ENCODE results near the gene SMIM15. TPM values are rescaled to one million over a fixed set of nuclear protein-coding genes. Genes with fewer than 3 reads are reported as not detected.

The SMIM15 gene
- total and polyA plus RNA-seq, 2 of the 4 experiments (the other 2 are of a cell fraction): 49.7 to 94.3 TPM

- DNase-seq: no peak
- H2AFZ ChIP-seq (replicated peaks; ENCODE audit: low read length, poor library complexity): no peak overlapping the region
Measured at GRCh38 chr5:61207884-61208283, 45.6 kb upstream of the SMIM15 start.

More at GRCh38 chr5:61207884-61208283, 45.6 kb upstream of the SMIM15 start:
- Histone ChIP-seq H4K5ac (ENCODE audit: low read depth, low read length) (no peak overlapping the region), H2AK5ac (ENCODE audit: low read depth, low read length) (no peak overlapping the region), H3K4ac (ENCODE audit: low read depth, low read length) (no peak overlapping the region), H3K9ac (ENCODE audit: low read depth, low read length) (no peak overlapping the region), H3K9me3 (ENCODE audit: control insufficient read depth, insufficient read depth, low read length) (peaks cover 4% of the 10 kb centered on the region), H4K8ac (ENCODE audit: low read depth in 2 of 2, low read length in 2 of 2) (no peak overlapping the region), H3K4me3 (ENCODE audit: insufficient read depth, low read depth, low read length) (no peak overlapping the region), H2AK9ac (replicated peaks; ENCODE audit: low read depth, low read length, poor library complexity) (no peak overlapping the region), H3K9me1 (ENCODE audit: insufficient read depth, low read length) (no peaks in the 10 kb centered on the region), H3K4me1 (ENCODE audit: control insufficient read depth, insufficient read depth, low read length) (no peaks in the 10 kb centered on the region), H3K27me3 (ENCODE audit: control insufficient read depth, insufficient read depth, low read length) (no peaks in the 10 kb centered on the region; the same call in 1 of the 2 replicates), H3K36me3 (ENCODE audit: control insufficient read depth, insufficient read depth, low read length) (no peaks in the 10 kb centered on the region), H3K18ac (ENCODE audit: low read depth, low read length) (no peak overlapping the region), H2BK20ac (ENCODE audit: low read depth, low read length) (no peak overlapping the region), H3K56ac (ENCODE audit: extremely low read depth, insufficient read depth, low read length) (no peak overlapping the region), H2BK120ac (ENCODE audit: low read depth, low read length) (no peak overlapping the region), H3K23ac (ENCODE audit: low read depth, low read length) (no peak overlapping the region), H2BK15ac (ENCODE audit: low read depth, low read length) (no peak overlapping the region), H3K79me1 (ENCODE audit: low read depth in 1 of 2, low read length in 2 of 2) (no peaks in the 10 kb centered on the region), H3K14ac (replicated peaks; ENCODE audit: low read depth, low read length) (no peak overlapping the region), H3K4me2 (ENCODE audit: low read depth, low read length) (no peak overlapping the region), H3K27ac (ENCODE audit: insufficient read depth, low read length) (no peak overlapping the region), H4K20me1 (ENCODE audit: insufficient read depth, low read length) (no peaks in the 10 kb centered on the region), H4K91ac (ENCODE audit: insufficient read depth, low read depth, low read length) (no peak overlapping the region), H2BK5ac (ENCODE audit: low read depth, low read length, poor library complexity, severe bottlenecking) (no peak overlapping the region)
- CTCF ChIA-PET: no interaction called here
- intact Hi-C loops (cut with micrococcal nuclease): no loop called here
- TF ChIP-seq RCOR1 (IDR thresholded peaks at IDR 0.05; ENCODE audit: insufficient replicate concordance, low read length): no peak
- TF ChIP-seq RAD21 (IDR thresholded peaks at IDR 0.05; ENCODE audit: low read length): no peak
- no peak for TF ChIP-seq CEBPB (IDR thresholded peaks at IDR 0.05; ENCODE audit: low read depth, low read length)
- TF ChIP-seq, protein P1, sequence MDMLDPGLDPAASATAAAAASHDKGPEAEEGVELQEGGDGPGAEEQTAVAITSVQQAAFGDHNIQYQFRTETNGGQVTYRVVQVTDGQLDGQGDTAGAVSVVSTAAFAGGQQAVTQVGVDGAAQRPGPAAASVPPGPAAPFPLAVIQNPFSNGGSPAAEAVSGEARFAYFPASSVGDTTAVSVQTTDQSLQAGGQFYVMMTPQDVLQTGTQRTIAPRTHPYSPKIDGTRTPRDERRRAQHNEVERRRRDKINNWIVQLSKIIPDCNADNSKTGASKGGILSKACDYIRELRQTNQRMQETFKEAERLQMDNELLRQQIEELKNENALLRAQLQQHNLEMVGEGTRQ (IDR thresholded peaks at IDR 0.05; ENCODE audit: low read depth, low read length): no peak
- no peak for TF ChIP-seq POLR2A (IDR thresholded peaks at IDR 0.05; ENCODE audit: low read depth, low read length)
- no peak for TF ChIP-seq NFE2L2 (IDR thresholded peaks at IDR 0.05; ENCODE audit: low read depth, low read length)
- no peak for TF ChIP-seq ELK1 (IDR thresholded peaks at IDR 0.05; ENCODE audit: borderline replicate concordance, low read depth, low read length)
- no peak for TF ChIP-seq SMC3 (IDR thresholded peaks at IDR 0.05; ENCODE audit: low read depth, low read length)
- TF ChIP-seq, protein P2, sequence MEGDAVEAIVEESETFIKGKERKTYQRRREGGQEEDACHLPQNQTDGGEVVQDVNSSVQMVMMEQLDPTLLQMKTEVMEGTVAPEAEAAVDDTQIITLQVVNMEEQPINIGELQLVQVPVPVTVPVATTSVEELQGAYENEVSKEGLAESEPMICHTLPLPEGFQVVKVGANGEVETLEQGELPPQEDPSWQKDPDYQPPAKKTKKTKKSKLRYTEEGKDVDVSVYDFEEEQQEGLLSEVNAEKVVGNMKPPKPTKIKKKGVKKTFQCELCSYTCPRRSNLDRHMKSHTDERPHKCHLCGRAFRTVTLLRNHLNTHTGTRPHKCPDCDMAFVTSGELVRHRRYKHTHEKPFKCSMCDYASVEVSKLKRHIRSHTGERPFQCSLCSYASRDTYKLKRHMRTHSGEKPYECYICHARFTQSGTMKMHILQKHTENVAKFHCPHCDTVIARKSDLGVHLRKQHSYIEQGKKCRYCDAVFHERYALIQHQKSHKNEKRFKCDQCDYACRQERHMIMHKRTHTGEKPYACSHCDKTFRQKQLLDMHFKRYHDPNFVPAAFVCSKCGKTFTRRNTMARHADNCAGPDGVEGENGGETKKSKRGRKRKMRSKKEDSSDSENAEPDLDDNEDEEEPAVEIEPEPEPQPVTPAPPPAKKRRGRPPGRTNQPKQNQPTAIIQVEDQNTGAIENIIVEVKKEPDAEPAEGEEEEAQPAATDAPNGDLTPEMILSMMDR (conservative IDR thresholded peaks at IDR 0.05; ENCODE audit: low read depth, low read length): no peak
- no peak for TF ChIP-seq BHLHE40 (IDR thresholded peaks at IDR 0.05; ENCODE audit: low read depth, low read length)
- no peak for TF ChIP-seq MXI1 (IDR thresholded peaks at IDR 0.05; ENCODE audit: borderline replicate concordance, low read depth, low read length)
- TF ChIP-seq FOS (IDR thresholded peaks at IDR 0.05; ENCODE audit: low read depth, low read length): no peak
- in situ Hi-C loops (cut with MboI; ENCODE audit: low sequenced_read_pairs): no loop called here
- BruUV-seq (replicated peaks): no TSS peak
- ATAC-seq (ENCODE audit: low read depth): no peak
- dilution Hi-C loops (cut with HindIII; ENCODE audit: low sequenced_read_pairs, unreplicated experiment): no loop called here
- POLR2A ChIA-PET (ENCODE audit: unreplicated experiment): no interaction called here
